GM12891 (cell line): Measurements from ENCODE around the gene CFAP74.
"Not testable (repeated sequence)": the region's sequence is repeated elsewhere in the genome, so short reads cannot be mapped to it uniquely, and the experiment has no call there.

Experiments used
- DNase-seq: peaks from one replicate; pipeline ENCODE4 v3.0.0; 2011; ENCODE audit warnings: low spot score; ENCODE audit not compliant: insufficient read length
- FAIRE-seq: peaks from 2 replicates; lab custom pipeline; 2011; peaks lifted over from hg19 to GRCh38; lab: Jason Lieb, UNC
- PAX5 ChIP-seq: IDR thresholded peaks from 2 replicates; pipeline ENCODE4 v1.6.1; 2011; ENCODE audit warnings: low read length, moderate library complexity, mild to moderate bottlenecking; ENCODE audit not compliant: insufficient read depth, severe bottlenecking
- POLR2A ChIP-seq: IDR thresholded peaks from 2 replicates; pipeline ENCODE4 v1.6.1; 2011; ENCODE audit warnings: low read depth, low read length, control low read depth
- POLR2AphosphoS5 ChIP-seq: IDR thresholded peaks from 2 replicates; pipeline ENCODE4 v1.6.1; 2011; ENCODE audit warnings: low read depth, low read length, control low read depth
- POU2F2 ChIP-seq: IDR thresholded peaks from 2 replicates; pipeline ENCODE4 v1.6.1; 2011; ENCODE audit warnings: low read depth, mild to moderate bottlenecking, control low read depth, low read length, moderate library complexity
- SPI1 ChIP-seq: IDR thresholded peaks from 2 replicates; pipeline ENCODE4 v1.6.1; 2011; ENCODE audit warnings: low read depth, low read length, control low read depth
- TAF1 ChIP-seq: IDR thresholded peaks from 2 replicates; pipeline ENCODE4 v1.6.1; 2011; ENCODE audit warnings: low read depth, low read length, control low read depth

The CFAP74 gene

DNA sequence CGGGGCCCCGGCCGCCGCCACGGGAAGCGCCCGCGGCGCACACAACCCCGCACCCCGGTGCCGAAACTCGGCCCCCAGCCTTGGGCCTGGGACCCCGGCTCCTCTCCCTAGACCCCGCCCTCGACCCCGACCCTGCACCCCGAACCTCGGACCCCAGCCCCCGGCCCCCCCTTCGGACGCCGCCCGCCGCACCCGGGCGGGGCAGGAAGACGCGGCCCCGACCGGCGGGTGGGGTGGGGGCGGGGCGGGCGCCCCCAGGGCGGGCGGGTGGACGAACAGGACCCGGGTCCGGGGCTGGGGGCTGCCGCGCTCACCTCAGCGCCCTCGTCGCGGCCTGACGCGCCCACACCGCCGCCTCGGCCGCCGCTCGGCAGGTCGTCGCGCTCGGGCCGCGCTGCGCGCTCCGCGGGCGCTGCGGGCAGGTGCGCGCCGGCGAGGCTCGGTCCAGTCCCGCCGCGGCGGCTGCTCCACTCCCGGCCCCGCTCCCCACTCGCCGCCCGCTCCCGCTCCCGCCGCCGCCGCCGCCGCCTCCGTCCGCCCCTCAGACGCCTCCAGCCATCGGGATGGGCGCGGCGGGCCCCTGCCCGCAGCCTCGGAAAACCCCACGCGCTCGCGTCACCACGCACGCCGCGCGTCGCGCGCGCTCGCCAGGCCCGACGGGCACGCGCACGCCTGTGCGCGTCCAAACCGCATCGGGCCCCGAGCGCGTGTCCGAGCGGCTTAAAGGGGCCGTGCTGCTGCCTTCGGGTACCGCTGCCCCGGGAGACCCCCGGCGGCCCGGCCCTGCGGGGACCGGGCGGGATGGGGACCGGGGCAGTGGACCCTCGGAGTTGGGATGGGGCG lies 112.9 kb downstream of the CFAP74 start, which contains the start of gene GNB1:
GNB1 (minus strand) TSS at position 582 of the 843 bp plus-strand sequence. CDS start 65,634 bp downstream, outside the sequence.
- TF ChIP-seq PAX5 (no peak), POLR2A (no peak), TAF1 (0 out of 2 replicates have a peak, but pooled peaks have one; percentile 45), SPI1 (no peak), POLR2AphosphoS5 (no peak), POU2F2 (no peak)
- DNase-seq, result peak; percentile 95
- FAIRE-seq, result peak; percentile 100

DNA sequence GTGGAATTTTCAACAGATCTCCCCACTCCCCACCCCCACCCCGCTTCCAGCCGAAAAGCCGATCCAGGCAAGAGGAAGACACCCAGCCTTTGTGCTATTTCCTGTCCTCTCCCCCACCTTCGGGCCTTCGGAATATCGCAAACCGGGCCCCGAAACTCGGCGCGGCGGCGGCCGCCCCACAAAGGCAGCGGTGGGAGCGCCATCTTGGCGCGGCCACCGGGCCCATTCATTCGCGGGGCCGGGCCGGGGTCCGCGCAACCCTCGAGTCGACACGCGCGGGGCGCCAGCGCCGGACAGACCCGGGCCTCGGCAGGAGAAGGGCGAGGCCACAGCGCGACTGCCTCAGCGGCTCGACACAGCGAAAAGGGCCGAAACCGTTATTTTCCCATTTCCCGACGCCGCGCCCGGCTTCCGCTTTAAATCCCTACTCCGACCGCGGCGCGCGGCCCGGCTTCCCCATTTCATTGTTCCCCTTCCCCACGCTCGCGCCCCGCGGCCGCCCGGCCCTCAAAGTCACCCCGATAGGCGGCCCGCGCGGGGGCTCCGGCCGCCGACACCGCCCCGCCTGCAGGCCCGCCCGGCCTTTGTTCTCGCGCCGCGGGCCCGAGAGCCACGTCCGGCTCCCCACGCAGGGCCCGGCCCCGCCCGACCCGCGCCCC lies 113.6 kb downstream of the CFAP74 start:
- FAIRE-seq (peak; percentile 61), DNase-seq (no peak)
- TF ChIP-seq PAX5, result no peak
- TF ChIP-seq POLR2A, result no peak
- TF ChIP-seq POU2F2, result 0 out of 2 replicates have a peak, but pooled peaks have one; percentile 16
- TF ChIP-seq TAF1, result 0 out of 2 replicates have a peak, but pooled peaks have one; percentile 31
- 0 out of 2 replicates have a peak, but pooled peaks have one; percentile 24 for TF ChIP-seq POLR2AphosphoS5
- TF ChIP-seq SPI1, result peak; percentile 22; the same call in 1 of the 2 replicates

DNA sequence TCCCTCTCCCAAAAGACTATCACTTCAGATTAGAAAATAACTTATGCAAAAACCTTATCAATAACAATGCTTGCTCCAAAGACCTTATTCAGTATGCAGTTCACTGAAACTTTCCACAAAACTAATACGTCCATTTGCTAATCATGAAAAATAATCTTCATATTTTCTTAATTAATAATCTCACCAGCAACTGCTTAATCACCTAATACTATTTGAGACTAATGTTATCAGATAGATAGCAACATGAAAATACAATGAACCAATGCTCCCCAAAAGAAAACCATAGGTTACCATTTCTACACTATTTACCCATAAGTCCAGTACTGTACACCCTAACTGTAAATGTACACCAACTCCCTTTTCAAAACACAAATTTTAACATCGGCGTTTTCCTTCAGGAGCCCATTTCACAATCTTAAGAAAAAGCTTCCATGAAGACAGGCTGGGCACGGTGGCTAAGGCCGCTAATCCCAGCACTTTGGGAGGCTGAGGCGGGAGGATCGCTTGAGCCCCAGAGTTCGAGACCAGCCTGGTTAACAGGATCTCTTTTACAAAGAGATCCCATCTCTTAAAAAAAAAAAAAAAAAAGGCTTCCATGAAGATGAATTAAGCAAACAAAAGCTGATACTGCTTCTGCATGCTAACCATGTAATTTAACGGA lies 114.4 kb downstream of the CFAP74 start:
- no peak for DNase-seq
- FAIRE-seq, result no peak
- no peak for TF ChIP-seq POU2F2
- TF ChIP-seq SPI1, result no peak
- TF ChIP-seq TAF1, result no peak
- no peak for TF ChIP-seq POLR2AphosphoS5
- TF ChIP-seq PAX5, result no peak
- TF ChIP-seq POLR2A, result no peak

DNA sequence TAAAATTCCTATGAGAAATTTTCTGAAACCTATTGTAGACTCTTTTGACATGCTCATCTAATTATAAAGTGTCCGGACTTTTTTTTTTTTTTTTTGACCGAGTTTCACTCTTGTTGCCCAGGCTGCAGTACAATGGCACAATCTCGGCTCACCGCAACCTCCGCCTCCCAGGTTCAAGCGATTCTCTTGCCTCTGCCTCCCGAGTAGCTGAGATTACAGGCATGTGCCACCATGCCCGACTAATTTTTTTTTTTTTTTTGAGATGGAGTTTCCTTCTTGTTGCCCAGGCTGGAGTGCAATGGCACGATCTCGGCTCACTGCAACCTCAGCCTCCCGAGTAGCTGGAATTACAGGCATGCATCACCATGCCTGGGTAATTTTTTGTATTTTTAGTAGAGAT lies 119.7 kb downstream of the CFAP74 start:
- not testable (repeated sequence) for DNase-seq, FAIRE-seq

DNA sequence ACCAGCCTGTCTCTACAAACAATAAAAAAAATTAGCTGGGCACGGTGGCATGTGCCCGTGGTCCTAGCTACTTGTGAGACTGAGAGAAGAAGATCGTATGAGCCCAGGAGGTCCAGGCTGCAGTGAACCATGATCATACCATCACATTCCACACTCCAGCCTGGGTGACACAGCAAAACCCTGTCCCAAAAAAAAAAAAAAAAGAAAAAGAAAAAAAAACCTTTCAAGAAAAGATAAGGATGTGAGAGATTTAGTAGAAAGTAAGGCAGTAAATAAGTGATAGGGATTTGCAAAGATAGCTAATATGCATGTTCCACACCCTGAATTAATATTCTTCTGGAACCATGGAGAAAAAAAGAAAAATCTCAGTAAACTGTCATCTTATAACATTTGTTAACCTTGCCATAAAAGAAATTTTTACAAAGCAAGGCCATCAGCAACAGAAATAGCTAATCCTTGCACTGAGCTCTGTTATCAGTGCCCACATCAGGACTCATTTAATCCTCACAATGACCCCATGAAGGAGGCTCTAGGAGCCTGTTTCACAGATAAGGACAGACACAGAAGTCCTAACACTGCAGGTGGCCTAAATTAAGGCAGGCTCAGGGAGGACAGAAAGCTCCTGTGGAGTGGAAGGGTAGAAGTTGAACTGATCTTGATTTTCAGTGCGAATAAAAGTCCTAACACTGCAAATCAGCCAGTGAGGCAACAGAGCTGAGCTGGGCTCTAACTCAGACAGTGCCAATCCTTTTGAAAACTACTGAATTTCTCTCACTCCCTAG lies 120.3 kb downstream of the CFAP74 start:
- TF ChIP-seq SPI1, result no peak
- TF ChIP-seq POU2F2, result no peak
- no peak for TF ChIP-seq POLR2A
- 0 out of 2 replicates have a peak, but pooled peaks have one; percentile 8 for TF ChIP-seq POLR2AphosphoS5
- FAIRE-seq, result no peak
- DNase-seq, result no peak

DNA sequence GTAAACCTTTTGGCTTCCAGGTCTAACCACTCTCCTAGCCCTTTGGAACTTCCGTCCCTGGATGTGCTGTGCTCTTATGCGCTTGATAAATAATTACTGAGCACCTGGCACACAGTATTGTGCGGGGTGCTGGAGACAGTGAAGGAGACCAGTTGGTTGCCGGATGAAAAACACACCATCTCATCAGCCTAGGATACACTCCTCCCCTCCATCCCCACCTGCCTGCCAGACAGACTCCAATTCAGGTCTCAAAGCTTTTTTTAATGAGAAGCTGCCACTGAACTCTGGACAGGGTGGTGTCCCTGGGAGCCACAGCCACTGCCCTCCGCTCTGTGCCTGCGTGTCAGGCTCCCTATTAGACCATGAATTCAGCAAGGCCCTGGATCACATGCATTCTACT lies 121.9 kb downstream of the CFAP74 start:
- no peak for TF ChIP-seq POLR2A
- no peak for TF ChIP-seq POU2F2
- TF ChIP-seq POLR2AphosphoS5, result no peak; the same call in 1 of the 2 replicates
- TF ChIP-seq SPI1, result no peak
- TF ChIP-seq PAX5, result no peak
- no peak for TF ChIP-seq TAF1
- FAIRE-seq, result no peak
- no peak for DNase-seq

DNA sequence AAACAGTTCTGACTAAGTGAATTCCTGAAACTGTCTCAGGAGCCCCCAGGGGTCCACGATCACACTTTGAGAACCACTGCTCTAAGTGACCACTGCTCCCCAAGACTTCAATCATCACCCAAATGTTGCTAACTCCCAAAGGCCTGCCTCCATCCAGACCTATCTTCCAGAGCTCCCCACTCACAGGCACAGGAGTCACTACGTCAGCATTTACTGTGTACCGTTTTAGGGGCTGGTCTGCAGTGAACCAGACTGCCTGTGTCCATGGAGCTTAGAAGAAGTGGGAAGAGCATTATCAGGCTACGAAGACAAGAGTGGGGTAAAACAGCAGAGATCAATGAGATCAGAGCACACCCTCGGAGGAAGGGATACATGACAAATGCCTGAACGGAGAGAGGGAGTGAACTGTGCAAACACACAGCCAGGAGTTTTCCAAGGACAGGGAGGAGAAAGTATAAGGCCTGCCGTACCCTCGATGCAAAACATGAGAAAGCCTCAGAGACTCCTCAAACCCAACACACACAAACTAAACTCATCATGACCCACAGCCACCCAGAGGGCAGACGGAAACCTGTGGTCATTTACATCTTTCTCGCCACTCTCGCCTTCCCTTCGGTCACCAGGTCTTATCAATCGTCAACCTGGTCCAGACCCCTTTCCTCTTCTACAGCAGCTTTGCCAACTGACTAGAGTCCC lies 122.8 kb downstream of the CFAP74 start:
- FAIRE-seq, result no peak
- TF ChIP-seq POLR2AphosphoS5 (peak; percentile 76; the same call in 1 of the 2 replicates), POLR2A (0 out of 2 replicates have a peak, but pooled peaks have one; percentile 40), POU2F2 (no peak)
- DNase-seq, result no peak

DNA sequence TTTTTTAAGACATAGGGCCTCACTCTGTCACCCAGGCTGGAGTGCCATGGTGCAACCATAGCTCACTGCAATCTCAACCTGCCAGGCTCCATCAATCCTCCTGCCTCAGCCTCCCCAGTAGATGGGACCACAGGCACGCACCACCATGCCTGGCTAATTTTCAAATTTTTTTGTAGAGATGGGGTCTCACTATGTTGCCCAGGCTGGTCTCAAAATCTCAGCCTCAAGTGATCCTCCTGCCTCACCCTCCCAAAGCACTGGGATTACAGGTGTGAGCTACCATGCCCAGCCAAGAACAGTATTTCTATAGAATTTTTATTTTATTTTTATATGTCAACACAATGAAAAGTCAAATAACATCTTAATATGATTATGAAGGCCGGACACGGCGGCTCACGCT lies 123.6 kb downstream of the CFAP74 start:
- DNase-seq (no peak), FAIRE-seq (no peak)
- no peak for TF ChIP-seq PAX5
- TF ChIP-seq TAF1, result no peak
- TF ChIP-seq POLR2AphosphoS5, result peak; percentile 47; the same call in 1 of the 2 replicates
- TF ChIP-seq POU2F2, result no peak
